ENCODE data around the gene GPR160. TPM values are rescaled to one million over a fixed set of nuclear protein-coding genes. Genes with fewer than 3 reads are reported as not detected.

The GPR160 gene
- total RNA-seq, 3 donors from 2014 or later: 2.2 to 3.0 (median 2.5) TPM

DNA sequence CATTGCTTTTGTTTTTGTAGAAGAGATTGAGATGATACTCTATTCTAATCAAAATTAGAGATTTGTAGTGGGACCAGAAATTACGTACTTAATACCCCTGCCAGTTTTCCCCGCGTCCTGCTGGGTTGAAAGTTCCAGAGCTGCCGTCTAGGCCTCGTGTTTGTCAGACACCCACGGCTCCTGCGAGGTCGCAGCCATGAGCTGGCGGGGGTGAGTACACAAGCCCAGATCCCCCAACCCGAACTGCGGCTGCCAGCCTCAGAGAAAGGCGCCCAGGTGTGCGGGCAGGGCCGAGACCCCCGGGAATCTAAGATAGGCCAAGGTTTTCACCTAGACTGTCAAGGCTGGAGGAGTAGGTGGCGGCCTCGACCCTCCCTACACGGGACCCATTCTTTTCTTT is 26.3 kb downstream of the GPR160 start:
- H3K27me3 Mint-ChIP-seq (ENCODE audit: low read depth): no peaks in the 10 kb centered on the region

DNA sequence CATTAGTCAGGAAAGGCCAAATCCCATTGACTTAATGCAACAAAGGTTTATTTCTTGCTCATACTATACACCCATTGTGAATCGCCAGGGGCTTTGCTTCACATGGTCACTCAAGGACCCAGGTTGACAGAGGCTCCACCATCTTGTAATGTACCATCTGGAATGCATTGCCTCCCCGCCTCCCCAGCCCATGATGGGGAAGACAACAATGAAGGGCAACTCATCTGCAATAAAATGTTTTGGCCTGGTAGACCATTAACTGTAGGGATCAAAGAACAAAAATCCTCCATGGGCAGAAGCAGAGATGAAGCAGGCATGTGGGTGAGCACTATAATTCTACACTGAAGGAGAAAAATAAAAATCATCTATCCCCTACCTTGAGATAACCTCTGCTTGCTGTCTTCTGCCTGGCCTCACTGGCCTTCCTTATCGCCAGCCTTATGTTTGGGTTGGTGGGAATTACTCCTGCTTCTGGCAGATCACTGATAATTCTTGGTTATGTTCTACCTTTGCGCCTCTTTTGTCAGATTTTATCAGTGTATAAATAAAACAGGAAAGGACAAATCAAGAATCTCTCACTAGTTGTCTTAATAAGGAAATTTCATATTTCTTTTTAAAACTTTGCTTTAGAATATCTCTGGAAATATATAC is 37.8 kb downstream of the GPR160 start:
- Mint-ChIP-seq H3K4me3 (no peak overlapping the region), H3K27me3 (ENCODE audit: low read depth) (no peaks in the 10 kb centered on the region), H3K4me1 (ENCODE audit: low read depth) (peaks cover 3% of the 10 kb centered on the region), H3K9me3 (no peaks in the 10 kb centered on the region), H3K36me3 (ENCODE audit: insufficient read depth) (peaks cover 14% of the 10 kb centered on the region)
- no peak for ATAC-seq
- DNase-seq: no peak

More for the DNA sequence above, 26.3 kb downstream of the GPR160 start:
- no peak for ATAC-seq
- Mint-ChIP-seq H3K9me3 (no peaks in the 10 kb centered on the region), H3K36me3 (ENCODE audit: insufficient read depth) (peaks cover 7% of the 10 kb centered on the region), H3K4me3 (no peak overlapping the region), H3K4me1 (ENCODE audit: low read depth) (no peaks in the 10 kb centered on the region)
- DNase-seq: no peak

DNA sequence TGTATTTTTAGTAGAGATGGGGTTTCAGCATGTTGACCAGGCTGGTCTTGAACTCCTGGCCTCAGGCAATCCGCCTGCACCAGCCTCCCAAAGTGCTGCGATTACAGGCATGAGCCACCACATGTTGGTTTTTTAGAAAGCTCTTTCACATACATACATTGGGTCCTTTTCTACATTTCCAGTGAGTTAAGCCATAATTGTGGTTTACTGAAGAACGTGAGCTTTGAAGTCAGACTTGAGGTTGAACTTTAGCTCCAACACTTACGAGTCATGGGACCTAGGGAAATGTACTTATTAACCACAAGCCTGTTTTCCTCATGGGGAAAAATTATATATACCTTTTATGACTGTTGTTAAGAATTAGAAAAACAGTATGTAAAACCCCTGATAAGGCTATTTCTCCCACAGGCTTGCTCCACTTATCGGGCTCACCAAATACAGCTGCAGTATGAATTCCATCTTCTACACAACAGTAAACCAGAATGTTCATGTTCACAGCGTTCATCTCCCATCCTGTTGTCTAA is 39.0 kb downstream of the GPR160 start:
- H3K9me3 Mint-ChIP-seq: no peaks in the 10 kb centered on the region
- H3K4me3 Mint-ChIP-seq: no peak overlapping the region
- peak; percentile 18 to 58 for ATAC-seq
- peaks cover 3% of the 10 kb centered on the region for H3K4me1 Mint-ChIP-seq (ENCODE audit: low read depth)
- no peaks in the 10 kb centered on the region for H3K27me3 Mint-ChIP-seq (ENCODE audit: low read depth)
- no peak for DNase-seq
- H3K36me3 Mint-ChIP-seq (ENCODE audit: insufficient read depth): peaks cover 14% of the 10 kb centered on the region

DNA sequence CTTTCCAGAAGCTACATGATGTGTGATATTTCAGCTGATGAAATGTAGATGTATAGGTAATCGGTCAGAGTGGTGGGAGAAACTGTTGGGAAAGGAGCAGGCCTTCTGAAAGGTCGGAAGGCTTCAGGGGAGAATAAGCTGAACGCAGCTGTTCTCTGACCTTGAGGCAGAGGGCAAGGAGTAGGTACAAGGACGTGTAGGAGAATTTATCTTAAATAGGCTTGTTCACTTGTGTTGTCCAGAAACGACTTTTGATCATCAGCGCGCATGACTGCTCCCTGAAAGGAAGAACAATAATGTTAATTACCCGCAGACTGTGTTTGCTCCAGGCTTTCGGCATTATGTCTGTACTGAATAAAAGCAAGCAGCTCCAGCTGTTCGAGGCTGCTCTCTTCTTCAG is 39.6 kb downstream of the GPR160 start:
- Mint-ChIP-seq H3K4me1 (ENCODE audit: low read depth) (peaks cover 3% of the 10 kb centered on the region), H3K36me3 (ENCODE audit: insufficient read depth) (peaks cover 16% of the 10 kb centered on the region), H3K27me3 (ENCODE audit: low read depth) (no peaks in the 10 kb centered on the region), H3K4me3 (no peak overlapping the region), H3K9me3 (no peaks in the 10 kb centered on the region)
- no peak for DNase-seq
- ATAC-seq: no peak

DNA sequence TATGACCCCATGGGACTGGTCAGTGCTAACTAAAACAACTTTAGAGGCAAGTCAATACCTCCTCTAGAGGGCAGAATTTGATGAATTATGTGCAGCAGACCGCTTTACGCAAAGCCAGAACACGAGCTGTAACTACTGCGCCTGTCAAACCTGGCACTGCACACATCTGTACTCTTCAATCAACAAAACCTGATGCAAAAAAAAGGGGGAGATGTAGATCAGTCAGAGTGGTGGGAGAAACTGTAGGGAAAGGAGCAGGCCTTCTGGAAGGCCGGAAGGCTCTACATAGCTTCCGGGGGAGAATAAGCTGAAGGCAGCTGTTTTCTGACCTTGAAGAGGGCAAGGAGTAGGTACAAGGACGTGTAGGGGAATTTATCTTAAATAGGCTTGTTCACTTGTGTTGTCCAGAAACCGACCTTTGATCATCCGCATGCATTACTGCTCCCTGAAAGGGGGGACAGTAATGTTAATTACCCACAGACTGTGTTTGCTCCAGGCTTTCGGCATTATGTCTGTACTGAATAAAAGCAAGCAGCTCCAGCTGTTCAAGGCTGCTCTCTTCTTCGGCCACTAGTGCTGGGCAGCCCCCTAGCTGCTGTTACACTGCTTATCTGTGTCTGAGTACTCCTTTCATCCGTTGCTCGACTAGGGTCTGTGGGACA is 41.0 kb downstream of the GPR160 start:
- DNase-seq: no peak
- Mint-ChIP-seq H3K36me3 (ENCODE audit: insufficient read depth) (peaks cover 22% of the 10 kb centered on the region), H3K4me1 (ENCODE audit: low read depth) (peaks cover 3% of the 10 kb centered on the region), H3K4me3 (no peak overlapping the region), H3K9me3 (no peaks in the 10 kb centered on the region), H3K27me3 (ENCODE audit: low read depth) (no peaks in the 10 kb centered on the region)
- no peak for ATAC-seq

DNA sequence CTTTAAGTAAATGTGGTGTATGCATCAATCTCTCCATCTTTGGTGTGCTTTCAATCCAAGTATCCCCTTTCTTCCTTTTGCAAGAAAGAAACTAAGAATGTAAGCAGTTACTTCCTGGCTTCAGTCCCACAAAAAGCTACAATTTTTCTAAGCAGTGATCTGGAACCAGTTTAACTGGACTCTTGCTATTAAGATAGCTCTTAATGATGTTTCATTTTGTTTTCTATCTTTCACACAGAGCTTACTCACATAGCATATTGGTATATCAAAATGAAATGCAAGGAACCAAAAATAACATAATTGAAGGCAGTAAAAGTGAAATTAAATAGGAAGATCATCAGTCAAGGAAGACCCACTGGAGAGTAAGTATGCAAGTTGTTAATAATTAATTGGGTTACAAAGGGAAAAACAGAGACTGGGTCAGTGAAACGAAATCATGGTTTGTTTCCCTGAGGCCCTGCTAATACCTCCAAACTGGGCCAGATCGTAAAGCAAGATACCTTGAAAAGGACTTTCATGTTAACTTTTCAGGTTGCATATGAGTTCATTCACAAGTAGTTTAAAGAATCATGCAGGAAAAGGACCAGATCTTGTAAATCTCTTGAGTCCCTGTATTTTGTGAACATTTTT is 41.9 kb downstream of the GPR160 start:
- H3K9me3 Mint-ChIP-seq: no peaks in the 10 kb centered on the region
- H3K4me1 Mint-ChIP-seq (ENCODE audit: low read depth): peaks cover 3% of the 10 kb centered on the region
- no peak for ATAC-seq
- DNase-seq: no peak
- peaks cover 22% of the 10 kb centered on the region for H3K36me3 Mint-ChIP-seq (ENCODE audit: insufficient read depth)
- no peaks in the 10 kb centered on the region for H3K27me3 Mint-ChIP-seq (ENCODE audit: low read depth)
- H3K4me3 Mint-ChIP-seq: no peak overlapping the region

DNA sequence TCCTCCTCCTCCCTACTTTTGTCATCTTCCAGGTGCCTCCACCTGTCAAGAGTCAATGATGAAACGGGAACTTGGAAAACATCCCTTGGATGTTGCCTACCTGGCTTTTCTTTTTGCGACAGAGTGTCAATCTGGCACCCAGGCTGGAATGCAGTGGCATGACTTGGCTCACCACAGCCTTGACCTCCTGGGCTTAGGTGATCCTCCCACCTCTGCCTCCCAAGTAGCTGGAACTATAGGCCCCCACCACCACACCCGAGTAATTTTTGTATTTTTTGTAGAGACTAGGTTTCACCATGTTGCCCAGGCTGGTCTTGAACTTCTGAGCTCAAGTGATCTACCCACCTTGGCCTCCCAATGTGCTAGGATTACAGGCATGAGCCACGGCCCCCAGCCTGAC is 42.8 kb downstream of the GPR160 start:
- H3K27me3 Mint-ChIP-seq (ENCODE audit: low read depth): no peaks in the 10 kb centered on the region
- DNase-seq: no peak
- H3K9me3 Mint-ChIP-seq: no peaks in the 10 kb centered on the region
- no peak for ATAC-seq
- H3K4me3 Mint-ChIP-seq: no peak overlapping the region
- H3K4me1 Mint-ChIP-seq (ENCODE audit: low read depth): peaks cover 3% of the 10 kb centered on the region
- peaks cover 22% of the 10 kb centered on the region for H3K36me3 Mint-ChIP-seq (ENCODE audit: insufficient read depth)

DNA sequence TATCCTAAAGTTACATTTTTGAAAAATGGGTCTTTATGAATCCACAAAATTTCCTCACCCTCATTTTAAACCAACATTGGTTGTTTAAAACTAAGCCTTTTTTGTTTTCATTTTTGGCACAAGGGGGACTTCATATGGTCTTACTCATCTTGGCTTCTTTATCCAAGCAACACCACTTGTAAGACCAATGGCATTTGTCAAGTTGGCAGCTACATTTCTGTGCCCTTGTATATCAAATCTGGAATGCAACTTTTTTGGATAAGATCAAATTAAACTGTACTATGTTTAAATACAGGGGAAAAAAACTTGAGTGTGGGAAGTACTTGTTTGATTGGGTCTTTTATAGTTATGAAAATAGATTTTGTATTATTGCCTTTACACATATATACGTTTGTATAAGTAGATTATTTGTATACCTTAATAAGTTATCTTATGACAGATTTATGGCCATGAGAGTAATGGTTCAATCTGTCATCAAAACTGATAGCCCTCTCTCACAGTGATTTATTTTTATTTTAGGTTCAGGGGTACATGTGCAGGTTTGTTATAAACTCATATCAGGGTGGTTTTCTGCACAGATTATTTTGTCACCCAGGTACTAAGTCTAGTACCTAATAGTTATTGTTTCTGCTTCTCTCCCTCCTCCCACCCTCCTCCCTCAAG is 43.4 kb downstream of the GPR160 start:
- H3K9me3 Mint-ChIP-seq: no peaks in the 10 kb centered on the region
- DNase-seq (no peak), ATAC-seq (no peak)
- peaks cover 24% of the 10 kb centered on the region for H3K36me3 Mint-ChIP-seq (ENCODE audit: insufficient read depth)
- no peaks in the 10 kb centered on the region for H3K27me3 Mint-ChIP-seq (ENCODE audit: low read depth)
- no peak overlapping the region for H3K4me3 Mint-ChIP-seq
- H3K4me1 Mint-ChIP-seq (ENCODE audit: low read depth): peaks cover 3% of the 10 kb centered on the region

DNA sequence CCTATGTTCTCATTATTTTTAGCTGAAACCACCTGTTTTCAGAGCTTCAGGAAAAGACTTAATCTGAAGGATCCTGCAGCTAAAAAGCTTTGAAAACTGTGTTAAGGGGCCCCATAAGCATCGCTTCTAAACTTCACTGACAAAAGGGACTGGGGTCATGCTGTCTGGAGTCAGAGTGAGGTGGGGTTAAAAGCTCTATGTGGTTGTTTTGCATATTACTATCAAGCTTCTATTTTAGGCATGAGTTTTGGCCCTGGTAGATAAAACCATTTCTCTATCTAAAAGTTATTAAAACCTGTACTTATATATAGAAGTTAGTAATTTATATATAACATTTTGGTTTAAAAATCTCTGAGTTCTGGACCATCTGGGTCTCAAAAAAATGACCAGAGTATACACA is 45.5 kb downstream of the GPR160 start:
- H3K36me3 Mint-ChIP-seq (ENCODE audit: insufficient read depth): peaks cover 20% of the 10 kb centered on the region
- DNase-seq (no peak), ATAC-seq (no peak)
- no peak overlapping the region for H3K4me3 Mint-ChIP-seq
- H3K4me1 Mint-ChIP-seq (ENCODE audit: low read depth): no peaks in the 10 kb centered on the region
- H3K9me3 Mint-ChIP-seq: no peaks in the 10 kb centered on the region
- no peaks in the 10 kb centered on the region for H3K27me3 Mint-ChIP-seq (ENCODE audit: low read depth)

DNA sequence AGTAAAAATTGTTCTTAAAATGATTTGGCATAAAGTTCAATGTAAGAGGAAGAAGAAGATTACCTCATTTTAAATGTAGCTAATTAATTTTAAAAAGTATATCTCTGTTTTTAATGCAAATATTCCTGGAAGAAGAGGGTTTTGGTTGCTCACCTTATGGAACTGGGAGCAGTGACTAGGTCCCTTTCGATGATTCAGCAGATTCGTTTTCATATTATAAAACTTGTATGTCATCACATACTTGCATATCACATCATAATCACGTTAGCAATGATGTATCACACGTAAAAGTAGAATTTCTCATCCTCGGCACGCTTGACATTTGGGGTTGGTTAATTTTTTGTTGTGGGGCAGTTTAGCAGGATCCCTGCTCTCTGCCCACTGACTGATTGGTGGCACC is 47.6 kb downstream of the GPR160 start:
- Mint-ChIP-seq H3K9me3 (no peaks in the 10 kb centered on the region), H3K27me3 (ENCODE audit: low read depth) (no peaks in the 10 kb centered on the region), H3K4me1 (ENCODE audit: low read depth) (no peaks in the 10 kb centered on the region), H3K36me3 (ENCODE audit: insufficient read depth) (peaks cover 22% of the 10 kb centered on the region), H3K4me3 (no peak overlapping the region)
- DNase-seq (no peak), ATAC-seq (no peak)

DNA sequence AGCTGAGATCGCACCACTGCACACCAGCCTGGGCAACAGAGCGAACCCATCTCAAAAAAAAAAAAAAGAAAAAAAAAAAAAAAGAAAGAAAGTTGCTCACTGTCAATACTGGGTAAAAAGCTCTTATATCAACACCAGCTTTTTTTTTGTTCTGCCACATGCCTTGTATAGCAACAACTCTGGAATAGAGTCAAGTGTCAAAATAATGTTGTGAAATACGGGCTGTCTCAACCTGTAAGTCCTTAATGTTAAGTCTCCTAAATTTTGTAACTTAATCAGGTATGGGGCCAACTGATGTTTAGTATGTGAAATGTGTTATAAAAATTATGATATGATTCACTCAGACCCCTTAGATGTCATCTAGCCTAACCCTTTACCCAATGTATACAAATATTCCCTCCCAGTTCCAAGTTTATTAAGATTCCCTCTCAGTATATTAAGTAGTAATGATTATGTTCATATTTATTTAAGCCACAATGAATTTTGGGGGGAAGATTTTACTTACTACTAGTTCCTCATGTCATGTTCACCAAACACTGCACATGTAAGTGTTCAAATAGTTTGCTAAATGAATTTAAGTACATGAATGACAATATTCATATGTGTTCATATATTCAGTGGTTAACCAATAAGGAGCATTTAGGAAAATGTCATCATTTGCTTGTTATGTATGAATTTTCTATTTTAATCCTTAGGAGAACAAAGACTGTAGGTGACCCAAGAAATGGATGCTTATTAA is 52.2 kb downstream of the GPR160 start:
- Mint-ChIP-seq H3K9me3 (no peaks in the 10 kb centered on the region), H3K4me3 (no peak overlapping the region), H3K27me3 (ENCODE audit: low read depth) (no peaks in the 10 kb centered on the region), H3K36me3 (ENCODE audit: insufficient read depth) (peaks cover 28% of the 10 kb centered on the region), H3K4me1 (ENCODE audit: low read depth) (no peaks in the 10 kb centered on the region)
- ATAC-seq (no peak), DNase-seq (no peak)

DNA sequence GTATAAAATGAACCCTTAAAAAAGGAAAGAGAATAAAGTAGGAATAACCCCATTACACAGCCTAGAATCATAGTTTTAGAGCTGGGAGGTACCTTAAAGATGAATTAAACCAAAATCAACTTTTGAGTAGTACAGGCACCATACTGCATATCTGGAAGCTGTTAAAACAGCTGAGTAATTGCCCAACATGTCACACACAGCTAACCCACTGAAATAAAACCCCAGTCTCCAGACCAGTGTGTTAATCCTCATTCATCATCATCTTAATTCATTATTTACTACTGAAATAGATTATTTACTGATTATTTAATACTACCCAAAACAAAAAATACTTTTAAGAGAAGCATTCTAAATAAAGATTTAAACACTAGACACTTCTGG is 52.8 kb downstream of the GPR160 start:
- H3K27me3 Mint-ChIP-seq (ENCODE audit: low read depth): no peaks in the 10 kb centered on the region
- DNase-seq: no peak
- no peak for ATAC-seq
- no peak overlapping the region for H3K4me3 Mint-ChIP-seq
- no peaks in the 10 kb centered on the region for H3K9me3 Mint-ChIP-seq
- H3K4me1 Mint-ChIP-seq (ENCODE audit: low read depth): no peaks in the 10 kb centered on the region
- H3K36me3 Mint-ChIP-seq (ENCODE audit: insufficient read depth): peaks cover 30% of the 10 kb centered on the region

DNA sequence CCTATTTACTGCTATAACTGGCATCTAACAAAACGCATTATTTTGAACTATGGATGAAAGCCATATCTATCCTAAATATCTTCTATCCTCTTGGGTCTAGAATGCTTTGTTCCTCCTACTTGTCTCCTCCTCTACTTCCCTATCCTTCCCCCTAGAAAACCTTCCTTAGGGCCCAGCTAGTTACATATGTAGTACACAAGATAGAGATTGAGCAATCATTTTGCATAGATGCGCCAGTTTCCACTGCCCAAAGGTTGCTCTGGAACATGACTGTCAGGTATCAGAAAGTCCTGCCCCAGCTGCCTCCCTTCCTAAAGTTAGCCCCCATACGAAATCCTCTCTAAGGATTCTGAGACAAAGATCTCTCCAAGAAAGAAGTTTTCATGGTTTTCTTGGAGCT is 55.1 kb downstream of the GPR160 start:
- Mint-ChIP-seq H3K4me1 (ENCODE audit: low read depth) (no peaks in the 10 kb centered on the region), H3K4me3 (no peak overlapping the region), H3K27me3 (ENCODE audit: low read depth) (no peaks in the 10 kb centered on the region), H3K9me3 (no peaks in the 10 kb centered on the region), H3K36me3 (ENCODE audit: insufficient read depth) (peaks cover 40% of the 10 kb centered on the region)
- ATAC-seq: no peak
- DNase-seq: no peak

DNA sequence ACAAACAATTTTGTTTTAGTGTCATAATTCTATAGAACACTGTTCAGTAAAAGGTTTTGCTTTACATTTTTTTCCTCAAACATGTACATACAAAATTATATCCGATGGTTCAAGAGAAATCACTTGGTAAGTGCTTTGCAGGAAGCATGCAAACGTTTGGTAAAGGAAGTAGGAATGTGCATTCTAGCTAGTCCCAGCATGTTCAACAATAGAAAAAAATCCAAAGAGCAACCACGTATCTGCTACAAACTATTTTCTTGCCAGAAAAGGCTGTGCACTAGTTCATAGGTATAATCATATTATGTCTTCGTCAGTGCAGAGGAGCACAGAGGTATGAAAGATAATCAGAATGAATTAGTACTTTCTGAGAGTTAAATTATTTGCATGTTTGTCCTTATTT is 58.0 kb downstream of the GPR160 start:
- Mint-ChIP-seq H3K36me3 (ENCODE audit: insufficient read depth) (peaks cover 50% of the 10 kb centered on the region), H3K4me3 (no peak overlapping the region), H3K4me1 (ENCODE audit: low read depth) (peaks cover 11% of the 10 kb centered on the region), H3K9me3 (no peaks in the 10 kb centered on the region), H3K27me3 (ENCODE audit: low read depth) (no peaks in the 10 kb centered on the region)
- DNase-seq: no peak
- ATAC-seq: no peak
